K562 (cell line): ENCODE measurements around the gene TLR6. TPM values are rescaled to one million over a fixed set of nuclear protein-coding genes. Genes with fewer than 3 reads are reported as not detected.

ENCODE experiments used
- ATAC-seq: fragments of 200-7000 bp; cut with Tn5 transposase; 3 replicates; pipeline ENCODE4 v1.9.1; 2020; ENCODE audit warnings: moderate library complexity
- BruUV-seq: library from RNA; stranded (reverse); fragments of 400-500 nt; replicated peaks from 2 replicates; lab custom pipeline; 2021; lab: Mats Ljungman, UMichigan
- CTCF ChIA-PET: fragments of 300-600 bp; formaldehyde crosslinking; extraction: SDS; loops from one replicate; lab custom pipeline; 2021; ENCODE audit warnings: low intra/inter-chr PET ratio; lab: Yijun Ruan, JAX
- POLR2A ChIA-PET: fragments of 300-600, 350-650 bp; sonication (Branson Sonifier 250); formaldehyde crosslinking; extraction: SDS; loops from one replicate; lab custom pipeline; 2021; ENCODE audit warnings: antibody characterized with exemption, inconsistent platforms; lab: Yijun Ruan, JAX
- DNase-seq, 4 experiments: peaks; one replicate each; pipeline versions ENCODE4 v3.0.0 to v3.0.0-alpha.2; 2011 to 2018; ENCODE audit warnings: low spot score in 3 of 4, mixed read lengths in 3 of 4; ENCODE audit errors: extremely low read depth in 1 of 4
- FAIRE-seq: peaks from 2 replicates; lab custom pipeline; 2011; peaks lifted over from hg19 to GRCh38; lab: Jason Lieb, UNC
- H2AFZ ChIP-seq: 2 replicates; pipeline ENCODE4 v1.6.0; 2011; ENCODE audit warnings: low read depth, low read length, control low read depth, inconsistent platforms
- H3K27ac ChIP-seq: fragments of 200-600 bp; 3 replicates; pipeline ENCODE4 v1.8.0; 2011; ENCODE audit warnings: low read depth, mild to moderate bottlenecking, control low read depth, inconsistent platforms, low read length, moderate library complexity, mixed read lengths; ENCODE audit errors: extremely low read depth
- H3K27me3 ChIP-seq, 2 experiments: fragments of 300-600 bp in 1 of 2; 2 replicates in 1 of 2; 3 replicates in 1 of 2; pipeline versions ENCODE4 v1.6.0 to v1.8.0; 2011; ENCODE audit warnings: inconsistent platforms in 2 of 2, low read length in 2 of 2, mild to moderate bottlenecking in 1 of 2, mixed read lengths in 1 of 2, moderate library complexity in 1 of 2; ENCODE audit not compliant: control insufficient read depth in 2 of 2, insufficient read depth in 2 of 2
- H3K36me3 ChIP-seq: fragments of 300-600 bp; 3 replicates; pipeline ENCODE4 v1.8.0; 2011; ENCODE audit warnings: mild to moderate bottlenecking, low read length, inconsistent platforms; ENCODE audit not compliant: control insufficient read depth, insufficient read depth
- H3K4me1 ChIP-seq, 2 experiments: fragments of 200-600 bp in 1 of 2; replicated peaks in 1 of 2; 2 replicates in 1 of 2; 3 replicates in 1 of 2; pipeline versions ENCODE4 v1.5.1 to v1.8.0; 2011; ENCODE audit warnings: inconsistent platforms in 2 of 2, low read length in 2 of 2, mild to moderate bottlenecking in 1 of 2, mixed read lengths in 1 of 2, moderate library complexity in 1 of 2; ENCODE audit not compliant: control insufficient read depth in 2 of 2, insufficient read depth in 2 of 2
- H3K4me2 ChIP-seq: 2 replicates; pipeline ENCODE4 v1.6.1; 2011; ENCODE audit warnings: low read length, control low read depth, inconsistent platforms, mixed read lengths; ENCODE audit not compliant: insufficient read depth
- H3K4me3 ChIP-seq: fragments of 200-600 bp; sonication (generic), shearing (Covaris generic); 2 replicates; pipeline ENCODE4 v1.5.1; 2016; ENCODE audit warnings: control low read depth, inconsistent platforms
- H3K79me2 ChIP-seq: fragments of 200-600 bp; 3 replicates; pipeline ENCODE4 v1.8.0; 2011; ENCODE audit warnings: low read length, inconsistent platforms; ENCODE audit not compliant: control insufficient read depth, insufficient read depth
- H3K9ac ChIP-seq, 2 experiments: 2 replicates each; pipeline versions ENCODE4 v1.6.0 to v1.6.1; 2011; ENCODE audit warnings: low read depth in 2 of 2, low read length in 2 of 2, control low read depth in 1 of 2, inconsistent platforms in 1 of 2, mild to moderate bottlenecking in 1 of 2, mixed read lengths in 1 of 2; ENCODE audit not compliant: insufficient read depth in 1 of 2
- H3K9me1 ChIP-seq: one replicate; pipeline ENCODE4 v1.6.0; 2011; ENCODE audit warnings: inconsistent platforms, mild to moderate bottlenecking, low read length, moderate library complexity; ENCODE audit not compliant: control insufficient read depth, insufficient read depth
- H3K9me3 ChIP-seq: replicated peaks from 2 replicates; pipeline ENCODE4 v1.5.1; 2011; ENCODE audit warnings: low read depth, low read length, inconsistent platforms; ENCODE audit not compliant: control insufficient read depth, insufficient read depth
- H4K20me1 ChIP-seq: replicated peaks from 2 replicates; pipeline ENCODE4 v1.6.1; 2011; ENCODE audit warnings: low read length, inconsistent platforms, mixed read lengths; ENCODE audit not compliant: control insufficient read depth, insufficient read depth
- ASH1L ChIP-seq: fragments of 450-650 bp; IDR thresholded peaks from 2 replicates; pipeline ENCODE4 v1.6.1; 2018; ENCODE audit warnings: borderline replicate concordance, mild to moderate bottlenecking, low read depth; ENCODE audit not compliant: partially characterized antibody
- BRD9 ChIP-seq: fragments of 450-650 bp; IDR thresholded peaks from 2 replicates; pipeline ENCODE4 v1.6.1; 2018; ENCODE audit warnings: low read depth; ENCODE audit not compliant: partially characterized antibody
- FOXA3 ChIP-seq, 2 experiments: fragments of 450-650 bp in 1 of 2; sonication (generic) in 1 of 2; formaldehyde crosslinking; IDR thresholded peaks in 1 of 2; conservative IDR thresholded peaks in 1 of 2; 2 replicates each; pipeline versions ENCODE4 v1.4.0 to v1.8.0; 2020 to 2022; ENCODE audit warnings: mild to moderate bottlenecking in 2 of 2, missing genetic modification reagents in 1 of 2
- MTF1 ChIP-seq: fragments of 250-450 bp; sonication (Bioruptor Pico); IDR thresholded peaks from 2 replicates; pipeline ENCODE4 v1.9.0; 2021; ENCODE audit warnings: moderate library complexity, mild to moderate bottlenecking, inconsistent platforms, borderline replicate concordance
- SAFB ChIP-seq: fragments of 200-400 bp; formaldehyde crosslinking; IDR thresholded peaks from 2 replicates; pipeline ENCODE4 v1.6.1; 2017; ENCODE audit warnings: low read depth, low read length, borderline replicate concordance
- SIN3B ChIP-seq: fragments of 450-650 bp; IDR thresholded peaks from 2 replicates; pipeline ENCODE4 v1.6.1; 2017; ENCODE audit warnings: low read depth, mild to moderate bottlenecking, moderate library complexity
- TFAM ChIP-seq: fragments of 250-450 bp; sonication (Bioruptor Pico); conservative IDR thresholded peaks from 2 replicates; pipeline ENCODE4 v1.5.0; 2021; ENCODE audit warnings: mild to moderate bottlenecking, moderate library complexity
- ZFP36 ChIP-seq: fragments of 150-350 bp; IDR thresholded peaks from 2 replicates; pipeline ENCODE4 v1.6.1; 2018; ENCODE audit warnings: low read length, low read depth; ENCODE audit not compliant: partially characterized antibody
- ZNF124 ChIP-seq: sonication (generic); formaldehyde crosslinking; IDR thresholded peaks from 2 replicates; pipeline ENCODE4 v1.8.1; 2022; ENCODE audit warnings: missing genetic modification reagents
- ZNF644 ChIP-seq: fragments of 200-800 bp; sonication (Bioruptor generic); IDR thresholded peaks from 2 replicates; pipeline ENCODE4 v1.6.1; 2016; ENCODE audit warnings: low read depth, missing genetic modification characterization, missing compliant biosample characterization
- ZNF699 ChIP-seq: fragments of 250-450 bp; sonication (Bioruptor Pico); IDR thresholded peaks from 2 replicates; pipeline ENCODE4 v1.8.0; 2021; ENCODE audit warnings: mild to moderate bottlenecking, moderate library complexity; ENCODE audit not compliant: insufficient replicate concordance
- ZNF764 ChIP-seq: fragments of 250-450 bp; sonication (Bioruptor Pico); IDR thresholded peaks from 2 replicates; pipeline ENCODE4 v1.4.0; 2020; ENCODE audit warnings: low read depth, mild to moderate bottlenecking, moderate library complexity
- ZSCAN29 ChIP-seq: fragments of 450-650 bp; IDR thresholded peaks from 2 replicates; pipeline ENCODE4 v1.6.1; 2017
- WGBS: fragments of 100-300 bp; shearing (Covaris generic); methylation state at CpG from one replicate; pipeline ENCODE4 v1.1.6; 2016; ENCODE audit warnings: low coverage, mixed read lengths; ENCODE audit not compliant: insufficient coverage; ENCODE audit errors: missing lambda C conversion rate; 5-methylcytosine and 5-hydroxymethylcytosine counted together
- in situ Hi-C: fragments of 300-500 bp; cut with MboI; formaldehyde crosslinking; loops from 4 replicates; pipeline ENCODE4 v1.15.0; 2018; ENCODE audit warnings: inconsistent platforms, mixed read lengths
- intact Hi-C: fragments of 100-400 bp; cut with micrococcal nuclease; formaldehyde crosslinking; loops from 2 replicates; pipeline ENCODE4 v1.14.2; 2022
- polyA plus RNA-seq, 8 experiments: library from polyadenylated mRNA; depleted of rRNA in 4 of 8; stranded (reverse) in 5 of 8; unstranded in 3 of 8; fragments of >200 nt; fragmentation: Nextera tagmentation in 2 of 8; fragmentation: Illumina TruSeq in 1 of 8; extraction: Ambion mirVana in 2 of 8; extraction: Trizol in 1 of 8; gene quantifications; 2 replicates each; pipeline versions ENCODE4 v1.2.1 to v1.2.3, GENCODE V29; 2011 to 2014; ENCODE audit warnings: inconsistent platforms in 1 of 8, missing spikeins in 1 of 8
- total RNA-seq, 7 experiments: library from RNA; depleted of rRNA in 6 of 7; stranded (reverse); fragments of >200 nt in 6 of 7; fragmentation: Illumina TruSeq in 2 of 7; extraction: Trizol in 2 of 7; gene quantifications; 2 replicates each; pipeline versions ENCODE4 v1.2.1 to v1.2.3, GENCODE V29; 2011 to 2021; ENCODE audit warnings: low replicate concordance in 1 of 7
- TF ChIP-seq, protein P1 (sequence below): conservative IDR thresholded peaks from 2 replicates; pipeline ENCODE4 v1.6.1; 2011; ENCODE audit warnings: low read depth, mild to moderate bottlenecking, low read length; ENCODE audit not compliant: control insufficient read depth
- TF ChIP-seq, protein P2 (sequence below): fragments of 250-450 bp; sonication (Bioruptor Pico); IDR thresholded peaks from 2 replicates; pipeline ENCODE4 v1.5.0; 2022; ENCODE audit warnings: mild to moderate bottlenecking
- TF ChIP-seq, protein P3 (sequence below): fragments of 250-450 bp; sonication (Bioruptor Pico); IDR thresholded peaks from 2 replicates; pipeline ENCODE4 v1.8.0; 2021; ENCODE audit warnings: borderline replicate concordance, mild to moderate bottlenecking, moderate library complexity; ENCODE audit not compliant: poor library complexity, severe bottlenecking
- TF ChIP-seq, protein P4 (sequence below): fragments of 250-450 bp; sonication (Bioruptor Pico); IDR thresholded peaks from 2 replicates; pipeline ENCODE4 v1.4.0; 2020; ENCODE audit warnings: borderline replicate concordance

Gene TLR6
- total and polyA plus RNA-seq, 9 of the 15 experiments (the other 6 are each of a cell fraction or from before 2014, with no cell fraction given) = 0.08 to 1.9 (median 0.91) TPM

DNA sequence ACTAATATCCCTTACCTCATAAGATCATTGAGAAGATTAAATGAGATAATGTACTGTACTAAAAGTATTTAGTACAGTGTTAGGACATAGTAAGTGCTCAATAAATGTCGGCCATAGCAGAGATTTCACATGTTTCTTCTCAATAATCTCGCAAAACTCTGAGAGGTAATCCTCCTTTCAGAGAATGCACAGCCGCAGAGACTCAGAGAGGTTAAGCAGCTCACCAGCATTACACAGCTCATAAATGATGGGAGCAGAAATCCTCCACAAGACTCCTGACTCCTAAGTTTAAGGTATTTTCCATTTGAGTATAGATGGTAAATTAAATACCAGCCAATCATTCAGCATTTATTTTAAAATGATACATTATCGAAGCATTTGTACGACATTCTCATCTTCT lies 45.6 kb upstream of the TLR6 start:
- Histone ChIP-seq H3K27me3 (no peaks in the 10 kb centered on the region), H3K4me2 (no peak overlapping the region), H4K20me1 (no peaks in the 10 kb centered on the region), H3K36me3 (peaks cover 3% of the 10 kb centered on the region; the same call in 1 of the 3 replicates), H3K9me3 (no peaks in the 10 kb centered on the region), H3K27ac (no peak overlapping the region), H3K9me1 (no peaks in the 10 kb centered on the region), H3K79me2 (no peaks in the 10 kb centered on the region), H2AFZ (no peak overlapping the region), H3K4me1 (peaks cover 0 to 2% of the 10 kb centered on the region in 2 experiments; a peak in 1 of 5 replicates), H3K9ac (no peak overlapping the region), H3K4me3 (no peak overlapping the region)
- BruUV-seq = no TSS peak
- no peak for ATAC-seq
- no peak for FAIRE-seq
- WGBS = 14% methylated on average over 5 of the region's 5 CpGs
- CTCF ChIA-PET = interaction anchor here (2.0 kb wide), 1 partner anchor 233 kb away, joined by 15 read pairs; no protein-coding TSS in a partner anchor
- DNase-seq = no peak
- intact Hi-C loops = loop anchor here (1.0 to 5.0 kb wide), 2 partner anchors 145 to 233 kb away; no protein-coding TSS in a partner anchor
- POLR2A ChIA-PET = no interaction called here
- in situ Hi-C loops = loop anchor here (5.0 kb wide), 1 partner anchor 235 kb away; no protein-coding TSS in a partner anchor
- TF ChIP-seq FOXA3 (CRISPR knock-in tag; conservative IDR thresholded peaks at IDR 0.05 in 1 of 2, IDR thresholded peaks at IDR 0.05 in 1 of 2) (no peak), ZNF764 (no peak), ZSCAN29 (no peak), ZNF124 (no peak), ZNF699 (CRISPR knock-in tag) (no peak), SAFB (no peak), MTF1 (no peak), ASH1L (no peak), BRD9 (peak; percentile 95), ZFP36 (peak; percentile 68), ZNF644 (no peak), TFAM (CRISPR knock-in tag) (no peak), SIN3B (no peak)
- TF ChIP-seq, protein P1, sequence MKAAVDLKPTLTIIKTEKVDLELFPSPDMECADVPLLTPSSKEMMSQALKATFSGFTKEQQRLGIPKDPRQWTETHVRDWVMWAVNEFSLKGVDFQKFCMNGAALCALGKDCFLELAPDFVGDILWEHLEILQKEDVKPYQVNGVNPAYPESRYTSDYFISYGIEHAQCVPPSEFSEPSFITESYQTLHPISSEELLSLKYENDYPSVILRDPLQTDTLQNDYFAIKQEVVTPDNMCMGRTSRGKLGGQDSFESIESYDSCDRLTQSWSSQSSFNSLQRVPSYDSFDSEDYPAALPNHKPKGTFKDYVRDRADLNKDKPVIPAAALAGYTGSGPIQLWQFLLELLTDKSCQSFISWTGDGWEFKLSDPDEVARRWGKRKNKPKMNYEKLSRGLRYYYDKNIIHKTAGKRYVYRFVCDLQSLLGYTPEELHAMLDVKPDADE = no peak
- TF ChIP-seq, protein P2, sequence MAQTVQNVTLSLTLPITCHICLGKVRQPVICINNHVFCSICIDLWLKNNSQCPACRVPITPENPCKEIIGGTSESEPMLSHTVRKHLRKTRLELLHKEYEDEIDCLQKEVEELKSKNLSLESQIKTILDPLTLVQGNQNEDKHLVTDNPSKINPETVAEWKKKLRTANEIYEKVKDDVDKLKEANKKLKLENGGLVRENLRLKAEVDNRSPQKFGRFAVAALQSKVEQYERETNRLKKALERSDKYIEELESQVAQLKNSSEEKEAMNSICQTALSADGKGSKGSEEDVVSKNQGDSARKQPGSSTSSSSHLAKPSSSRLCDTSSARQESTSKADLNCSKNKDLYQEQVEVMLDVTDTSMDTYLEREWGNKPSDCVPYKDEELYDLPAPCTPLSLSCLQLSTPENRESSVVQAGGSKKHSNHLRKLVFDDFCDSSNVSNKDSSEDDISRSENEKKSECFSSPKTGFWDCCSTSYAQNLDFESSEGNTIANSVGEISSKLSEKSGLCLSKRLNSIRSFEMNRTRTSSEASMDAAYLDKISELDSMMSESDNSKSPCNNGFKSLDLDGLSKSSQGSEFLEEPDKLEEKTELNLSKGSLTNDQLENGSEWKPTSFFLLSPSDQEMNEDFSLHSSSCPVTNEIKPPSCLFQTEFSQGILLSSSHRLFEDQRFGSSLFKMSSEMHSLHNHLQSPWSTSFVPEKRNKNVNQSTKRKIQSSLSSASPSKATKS = no peak
- TF ChIP-seq, protein P3, sequence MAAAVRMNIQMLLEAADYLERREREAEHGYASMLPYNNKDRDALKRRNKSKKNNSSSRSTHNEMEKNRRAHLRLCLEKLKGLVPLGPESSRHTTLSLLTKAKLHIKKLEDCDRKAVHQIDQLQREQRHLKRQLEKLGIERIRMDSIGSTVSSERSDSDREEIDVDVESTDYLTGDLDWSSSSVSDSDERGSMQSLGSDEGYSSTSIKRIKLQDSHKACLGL (CRISPR knock-in tag) = no peak
- TF ChIP-seq, protein P4, sequence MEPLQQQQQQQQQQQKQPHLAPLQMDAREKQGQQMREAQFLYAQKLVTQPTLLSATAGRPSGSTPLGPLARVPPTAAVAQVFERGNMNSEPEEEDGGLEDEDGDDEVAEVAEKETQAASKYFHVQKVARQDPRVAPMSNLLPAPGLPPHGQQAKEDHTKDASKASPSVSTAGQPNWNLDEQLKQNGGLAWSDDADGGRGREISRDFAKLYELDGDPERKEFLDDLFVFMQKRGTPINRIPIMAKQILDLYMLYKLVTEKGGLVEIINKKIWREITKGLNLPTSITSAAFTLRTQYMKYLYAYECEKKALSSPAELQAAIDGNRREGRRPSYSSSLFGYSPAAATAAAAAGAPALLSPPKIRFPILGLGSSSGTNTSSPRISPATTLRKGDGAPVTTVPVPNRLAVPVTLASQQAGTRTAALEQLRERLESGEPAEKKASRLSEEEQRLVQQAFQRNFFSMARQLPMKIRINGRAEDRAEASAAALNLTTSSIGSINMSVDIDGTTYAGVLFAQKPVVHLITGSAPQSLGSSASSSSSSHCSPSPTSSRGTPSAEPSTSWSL = no peak
